ENCODE results near the gene CMIP. TPM values are rescaled to one million over a fixed set of nuclear protein-coding genes. Genes with fewer than 3 reads are reported as not detected.
A peak's percentile ranks its signal among the peaks of the same experiment; 100 is the strongest.

CMIP gene
- total RNA-seq, 1 experiment from 2014 or later = 48.2 TPM

DNA sequence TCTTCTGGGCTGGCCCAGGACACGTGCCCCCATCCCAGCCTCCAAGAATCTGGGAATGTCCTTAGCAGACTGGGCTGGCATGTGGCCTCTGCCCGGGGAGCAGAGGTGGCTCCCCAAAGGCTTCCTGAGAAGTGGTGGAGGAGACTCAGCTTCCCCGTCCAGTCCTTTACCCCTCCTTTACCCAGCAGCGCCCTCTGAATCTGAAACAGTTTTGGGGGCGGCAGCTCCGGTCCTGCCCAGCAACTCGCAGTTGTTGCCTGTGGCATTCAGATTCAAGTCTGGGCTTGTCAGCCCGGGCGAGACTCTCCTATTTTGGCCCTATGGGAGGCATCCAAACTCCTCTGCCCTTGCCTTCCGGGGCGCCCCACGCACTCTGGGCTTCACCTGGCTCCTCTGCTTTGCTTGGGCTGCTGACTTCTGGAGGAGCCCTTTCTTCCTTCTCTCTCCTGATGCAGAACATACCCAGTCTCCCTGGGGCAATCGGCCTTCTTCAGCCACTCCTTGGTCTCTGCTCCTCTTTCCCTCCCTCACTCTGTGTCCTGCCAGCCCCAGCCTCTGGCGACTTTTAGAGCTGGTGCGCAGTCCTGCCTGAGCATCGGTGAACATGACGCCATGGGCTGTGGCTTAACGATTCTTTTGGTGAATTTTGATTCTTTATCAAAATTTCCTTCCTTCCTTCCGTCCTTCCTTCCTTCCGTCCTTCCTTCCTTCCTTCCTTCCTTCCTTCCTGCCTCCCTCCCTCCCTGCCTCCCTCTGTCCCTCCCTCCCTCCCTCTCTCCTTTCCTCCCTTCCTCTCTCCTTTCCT is 55.2 kb downstream of the CMIP start:
- no peak overlapping the region for H2BK15ac ChIP-seq (ENCODE audit: low read depth, low read length)
- H2BK120ac ChIP-seq (ENCODE audit: low read depth, low read length, poor library complexity, severe bottlenecking) = no peak overlapping the region
- H3K9ac ChIP-seq (ENCODE audit: extremely low read depth, insufficient read length, low read length) = no peak overlapping the region
- H3K4me1 ChIP-seq (ENCODE audit: insufficient read depth, low read length) = no peaks in the 10 kb centered on the region; the same call in 1 of the 2 replicates
- H3K56ac ChIP-seq (ENCODE audit: insufficient read length, low read depth, low read length) = no peak overlapping the region
- no peak overlapping the region for H3K4me3 Mint-ChIP-seq
- no peaks in the 10 kb centered on the region for H4K20me1 ChIP-seq (ENCODE audit: control insufficient read depth, insufficient read depth, insufficient read length)
- H3K4me2 ChIP-seq (ENCODE audit: insufficient read depth, insufficient read length, low read length) = no peak overlapping the region
- no peak overlapping the region for H4K8ac ChIP-seq (replicated peaks; ENCODE audit: insufficient read length, low read depth, low read length)
- no peaks in the 10 kb centered on the region for H3K23me2 ChIP-seq (ENCODE audit: insufficient read length, low read depth, low read length, poor library complexity, severe bottlenecking)
- no peak overlapping the region for H3K4ac ChIP-seq (ENCODE audit: low read depth, low read length)
- H3T11ph ChIP-seq (ENCODE audit: low read length) = no peak overlapping the region
- WGBS (ENCODE audit: extremely low coverage, insufficient read length, low lambda C conversion rate) = 100% methylated on average over 2 of the region's 20 CpGs
- peaks cover 0 to 4% (median 0%) of the 10 kb centered on the region in 3 experiments; a peak in 2 of 7 replicates for H3K36me3 Mint-ChIP-seq (ENCODE audit: insufficient read depth in 1 of 3, low read depth in 3 of 3)
- no peaks in the 10 kb centered on the region for H3K27me3 ChIP-seq (ENCODE audit: insufficient read depth, low read length)
- TF ChIP-seq, protein P1, sequence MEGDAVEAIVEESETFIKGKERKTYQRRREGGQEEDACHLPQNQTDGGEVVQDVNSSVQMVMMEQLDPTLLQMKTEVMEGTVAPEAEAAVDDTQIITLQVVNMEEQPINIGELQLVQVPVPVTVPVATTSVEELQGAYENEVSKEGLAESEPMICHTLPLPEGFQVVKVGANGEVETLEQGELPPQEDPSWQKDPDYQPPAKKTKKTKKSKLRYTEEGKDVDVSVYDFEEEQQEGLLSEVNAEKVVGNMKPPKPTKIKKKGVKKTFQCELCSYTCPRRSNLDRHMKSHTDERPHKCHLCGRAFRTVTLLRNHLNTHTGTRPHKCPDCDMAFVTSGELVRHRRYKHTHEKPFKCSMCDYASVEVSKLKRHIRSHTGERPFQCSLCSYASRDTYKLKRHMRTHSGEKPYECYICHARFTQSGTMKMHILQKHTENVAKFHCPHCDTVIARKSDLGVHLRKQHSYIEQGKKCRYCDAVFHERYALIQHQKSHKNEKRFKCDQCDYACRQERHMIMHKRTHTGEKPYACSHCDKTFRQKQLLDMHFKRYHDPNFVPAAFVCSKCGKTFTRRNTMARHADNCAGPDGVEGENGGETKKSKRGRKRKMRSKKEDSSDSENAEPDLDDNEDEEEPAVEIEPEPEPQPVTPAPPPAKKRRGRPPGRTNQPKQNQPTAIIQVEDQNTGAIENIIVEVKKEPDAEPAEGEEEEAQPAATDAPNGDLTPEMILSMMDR (conservative IDR thresholded peaks at IDR 0.05) = no peak
- no peak overlapping the region for H3K27ac ChIP-seq (ENCODE audit: insufficient read length, low read depth, low read length)
- H3K27me3 Mint-ChIP-seq (ENCODE audit: low read depth) = no peaks in the 10 kb centered on the region
- no peak overlapping the region for H4K5ac ChIP-seq (ENCODE audit: insufficient read length, low read depth, low read length)
- no peaks in the 10 kb centered on the region for H3K9me3 ChIP-seq (ENCODE audit: control insufficient read depth, low read depth, low read length)
- H2BK5ac ChIP-seq (ENCODE audit: insufficient read length, low read length) = no peak overlapping the region
- no peak overlapping the region for H2BK20ac ChIP-seq (ENCODE audit: low read depth, low read length, poor library complexity, severe bottlenecking)
- no peak overlapping the region for H2BK12ac ChIP-seq (ENCODE audit: insufficient read length, low read depth, low read length)
- no peak for DNase-seq
- no peak overlapping the region for H2AK5ac ChIP-seq (ENCODE audit: insufficient read length, low read length)
- H3K79me1 ChIP-seq (ENCODE audit: insufficient read depth, low read depth, low read length, poor library complexity, severe bottlenecking) = peaks cover 8% of the 10 kb centered on the region
- H3K4me1 Mint-ChIP-seq = peaks cover 24 to 31% of the 10 kb centered on the region in 2 experiments
- peaks cover 5% of the 10 kb centered on the region; the same call in 1 of the 2 replicates for H3K79me2 ChIP-seq (ENCODE audit: insufficient read depth, low read length)
- no peak overlapping the region for H4K91ac ChIP-seq (ENCODE audit: insufficient read length, low read depth, low read length)
- no peaks in the 10 kb centered on the region; a peak in 1 of 5 replicates for H3K9me3 Mint-ChIP-seq
- no peak overlapping the region for H3K18ac ChIP-seq (ENCODE audit: insufficient read length, low read depth, low read length)
- no peak overlapping the region for H3K14ac ChIP-seq (ENCODE audit: insufficient read depth, low read length)
- H3K27ac Mint-ChIP-seq = peak overlapping the region in 2 of 3 experiments; percentile 79 to 89; a peak in 4 of 7 replicates
- no peak overlapping the region for H2AFZ ChIP-seq (ENCODE audit: low read length)
- H3K23ac ChIP-seq (ENCODE audit: insufficient read length, low read depth, low read length) = no peak overlapping the region

Measured in H9 (cell line).